Ishikawa (cell line): ENCODE measurements around the gene ITGBL1.

ENCODE experiments used
- CEBPB ChIP-seq: IDR thresholded peaks from 2 replicates; pipeline ENCODE4 v1.6.1; 2012
- EP300 ChIP-seq: IDR thresholded peaks from 2 replicates; pipeline ENCODE4 v1.6.1; 2012; ENCODE audit warnings: borderline replicate concordance
- FOXM1 ChIP-seq: IDR thresholded peaks from 2 replicates; pipeline ENCODE4 v1.6.1; 2012; ENCODE audit warnings: low read depth, borderline replicate concordance
- NFIC ChIP-seq: IDR thresholded peaks from 2 replicates; pipeline ENCODE4 v1.6.1; 2012
- REST ChIP-seq: IDR thresholded peaks from 2 replicates; pipeline ENCODE4 v1.6.1; 2012; ENCODE audit warnings: low read depth, mild to moderate bottlenecking
- TAF1 ChIP-seq: IDR thresholded peaks from 2 replicates; pipeline ENCODE4 v1.6.1; 2012; ENCODE audit warnings: low read depth, mild to moderate bottlenecking

DNA sequence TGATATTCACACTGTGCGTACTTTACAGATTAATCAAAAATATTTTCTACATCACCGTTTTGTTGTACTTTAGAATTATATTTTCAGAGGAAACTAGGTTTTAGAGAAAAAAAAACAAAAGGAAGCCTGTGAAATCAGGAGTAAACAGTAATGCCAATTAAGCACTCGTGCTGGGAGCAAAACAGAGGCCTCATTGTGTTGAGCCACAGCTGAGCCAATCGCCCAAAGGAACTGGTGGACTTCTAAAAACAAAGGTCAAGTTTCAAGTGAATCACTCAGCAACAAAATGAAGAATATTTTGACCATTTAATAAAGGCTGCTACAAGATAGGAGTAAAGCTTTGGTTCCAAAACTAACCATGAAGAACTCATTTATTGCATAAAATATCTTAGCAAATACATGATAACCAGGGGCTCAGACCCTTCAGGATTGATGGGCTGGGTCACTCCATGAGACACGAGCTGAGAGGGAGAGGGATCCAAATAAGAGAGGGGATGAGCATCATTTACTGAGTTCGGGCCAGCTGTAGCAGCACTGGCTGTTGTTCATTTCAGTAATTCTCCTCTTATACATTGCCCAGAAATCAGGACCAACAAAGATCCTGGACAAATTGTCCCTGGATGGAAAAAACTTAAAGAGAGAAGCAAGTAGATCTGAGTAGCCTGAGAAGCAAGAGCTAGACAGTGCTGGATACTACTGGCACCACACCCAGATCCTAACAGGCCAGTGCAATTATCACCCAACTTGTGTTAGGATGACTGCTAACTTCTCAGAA, 27.9 kb upstream of the ITGBL1 start:
- TF ChIP-seq CEBPB (no peak), REST (no peak), NFIC (no peak), FOXM1 (no peak), TAF1 (no peak), EP300 (no peak)
